Adipose tissue (tissue), 3 donors: ENCODE results near the gene DDX54. TPM values are rescaled to one million over a fixed set of nuclear protein-coding genes. Genes with fewer than 3 reads are reported as not detected.

Experiments
- H3K27ac ChIP-seq: one replicate; pipeline ENCODE4 v1.5.1; 2013; ENCODE audit warnings: low read depth, low read length
- WGBS, 3 donors: extraction: QIAGEN DNeasy Blood & Tissue Kit; methylation state at CpG; one replicate each; pipeline ENCODE4 v1.1.7; 2013; 5-methylcytosine and 5-hydroxymethylcytosine counted together
- polyA plus RNA-seq, 3 donors: library from polyadenylated mRNA; stranded (reverse); fragments of 200-250 nt; gene quantifications; one replicate each; pipeline ENCODE4 v1.2.3, GENCODE V29; 2013
- donor health status: healthy with polysubstance abuse.
- donor health status: Bipolar disorder and iron deficiency.
- donor health status: healthy.

The DDX54 gene
- 10 to 100 TPM; 25.8 to 49.2 (median 38.6) TPM for polyA plus RNA-seq

GRCh38 chr12:113185180-113186032 lies at the start of gene DDX54, which contains the start of gene RITA1:
DDX54 (minus strand) TSS chr12:113185478; CDS start chr12:113185451, 27 bp downstream.
RITA1 (plus strand) TSS chr12:113185721; CDS start chr12:113186747, 1,026 bp downstream.
- H3K27ac ChIP-seq, result peak within 1 kb of the TSS; percentile 83
- 0% methylated on average over 89 of the region's 89 CpGs for WGBS, 3 donors

DNA sequence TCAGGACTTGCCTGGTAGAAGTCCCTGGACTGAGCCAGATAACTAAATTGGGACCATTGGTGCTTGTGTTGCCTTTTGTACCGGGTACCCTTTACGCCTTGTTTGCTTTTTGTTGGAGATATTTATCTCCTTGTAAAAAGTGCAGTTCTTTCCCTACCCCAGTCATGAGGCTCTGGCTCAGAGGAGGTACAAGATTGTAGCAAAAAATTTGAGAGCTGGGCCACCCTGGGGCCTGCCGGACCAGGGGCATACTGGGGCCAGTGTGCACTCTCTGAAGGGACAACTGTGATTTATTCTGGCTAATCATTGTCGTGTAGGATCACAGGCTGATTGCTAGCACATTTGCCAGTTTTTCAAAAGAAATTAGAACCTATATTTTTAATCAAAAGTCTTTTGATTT lies 49.2 kb upstream of the DDX54 start:
- H3K27ac ChIP-seq, result no peak overlapping the region
- 74 to 94% (median 83%) methylated on average over 4 of the region's 4 CpGs for WGBS, 3 donors

DNA sequence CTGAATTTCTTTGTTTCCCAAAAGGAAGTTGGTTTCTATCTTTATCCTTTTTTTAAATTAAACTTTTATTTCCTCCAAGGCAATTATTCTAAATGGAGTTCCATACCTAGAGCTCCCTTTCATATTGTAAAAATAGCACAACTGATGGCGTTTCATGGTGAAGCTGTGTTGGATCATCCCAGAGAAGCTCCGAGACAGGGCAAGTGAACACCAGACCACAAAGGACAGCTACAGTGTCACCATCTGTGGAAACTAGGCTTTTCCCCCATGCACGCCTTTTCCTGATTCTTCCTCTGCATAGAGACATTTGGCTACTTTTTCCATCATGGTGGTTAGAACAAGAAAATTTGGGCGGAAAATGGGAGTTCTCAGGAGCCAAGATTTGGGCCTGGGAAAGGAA lies 48.7 kb upstream of the DDX54 start:
- H3K27ac ChIP-seq, result no peak overlapping the region
- 92 to 96% (median 93%) methylated on average over 4 of the region's 4 CpGs for WGBS, 3 donors

GRCh38 chr12:113232840-113233585 lies 47.7 kb upstream of the DDX54 start:
- 53 to 80% (median 58%) methylated on average over 25 of the region's 25 CpGs for WGBS, 3 donors
- no peak overlapping the region for H3K27ac ChIP-seq

DNA sequence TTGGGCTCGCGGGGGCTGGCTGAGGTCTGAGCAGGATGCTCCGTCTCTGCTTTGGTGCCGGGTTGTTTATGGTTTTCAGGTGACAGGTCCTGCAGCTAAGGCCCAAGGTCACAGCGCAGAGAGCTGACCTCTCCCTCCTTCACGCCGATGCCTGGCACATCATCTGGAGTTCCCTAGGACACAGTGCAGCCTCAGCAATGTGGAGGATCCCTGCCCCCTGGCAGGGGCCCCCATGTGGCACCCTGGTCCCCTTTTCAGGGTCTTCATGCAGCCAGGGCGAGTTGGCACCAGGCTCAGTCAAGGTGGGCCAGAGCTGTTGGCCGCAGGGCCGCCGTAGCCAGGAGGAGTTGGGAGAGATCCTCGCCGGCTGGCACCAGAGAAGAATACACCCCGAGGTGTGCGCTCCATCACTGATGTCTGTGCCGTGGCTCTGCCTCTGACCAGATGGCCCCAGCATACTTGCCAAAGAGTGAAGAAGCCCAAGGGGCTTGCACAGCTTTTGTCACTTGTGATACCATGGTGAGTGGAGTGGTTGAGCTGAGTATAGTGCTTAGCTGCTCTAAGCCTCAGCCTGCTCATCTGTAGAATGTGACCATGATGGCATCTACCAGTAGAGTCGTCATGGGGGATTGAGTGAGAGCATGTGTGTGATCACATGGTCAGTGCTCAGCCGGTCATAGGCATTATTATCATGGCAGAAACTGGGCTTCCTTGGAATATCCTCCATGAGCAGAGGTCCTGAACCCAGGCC lies 47.0 kb upstream of the DDX54 start:
- WGBS, 3 donors, result 75 to 92% (median 90%) methylated on average over 18 of the region's 18 CpGs
- no peak overlapping the region for H3K27ac ChIP-seq

DNA sequence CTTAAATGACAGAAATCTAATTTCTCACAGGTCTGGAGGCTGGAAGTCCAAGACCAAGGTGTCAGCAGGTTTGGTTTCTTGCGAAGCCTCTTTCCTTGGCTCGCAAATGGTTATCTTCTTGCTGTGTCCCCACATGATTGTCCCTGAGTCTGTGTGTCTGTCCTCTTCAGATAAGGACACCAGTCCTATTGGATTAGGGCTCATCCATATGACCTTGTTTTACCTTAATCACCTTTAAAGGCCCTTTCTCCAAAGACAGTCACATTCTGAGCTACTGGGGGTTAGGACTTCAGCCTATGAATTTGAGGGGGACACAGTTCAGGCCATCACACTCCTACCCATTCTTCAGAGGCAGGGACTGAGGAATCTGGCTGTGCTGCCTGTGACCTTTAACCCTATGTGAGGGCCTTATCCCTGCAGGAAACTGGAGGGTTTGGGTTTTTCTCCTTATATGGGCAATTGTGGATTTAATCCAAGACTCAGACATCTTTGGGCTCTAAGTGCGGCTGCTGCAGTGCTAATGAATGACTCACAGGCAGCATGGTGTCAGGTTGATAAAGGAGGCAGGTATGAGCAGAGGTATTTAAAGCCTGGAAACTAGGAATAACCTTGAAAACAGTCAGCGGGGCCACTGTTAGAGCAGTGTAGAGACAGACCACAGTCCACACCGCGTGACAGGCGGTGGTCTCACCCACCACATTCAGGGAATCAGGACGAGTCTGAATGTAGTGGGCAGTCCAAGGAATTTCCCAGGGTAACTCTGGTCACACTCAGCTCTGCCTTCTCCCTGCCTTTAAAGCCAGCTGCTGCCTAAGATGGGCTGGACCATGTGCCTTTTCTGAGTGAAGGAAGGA lies 46.2 kb upstream of the DDX54 start:
- no peak overlapping the region for H3K27ac ChIP-seq
- 73 to 87% (median 84%) methylated on average over 8 of the region's 8 CpGs for WGBS, 3 donors

DNA sequence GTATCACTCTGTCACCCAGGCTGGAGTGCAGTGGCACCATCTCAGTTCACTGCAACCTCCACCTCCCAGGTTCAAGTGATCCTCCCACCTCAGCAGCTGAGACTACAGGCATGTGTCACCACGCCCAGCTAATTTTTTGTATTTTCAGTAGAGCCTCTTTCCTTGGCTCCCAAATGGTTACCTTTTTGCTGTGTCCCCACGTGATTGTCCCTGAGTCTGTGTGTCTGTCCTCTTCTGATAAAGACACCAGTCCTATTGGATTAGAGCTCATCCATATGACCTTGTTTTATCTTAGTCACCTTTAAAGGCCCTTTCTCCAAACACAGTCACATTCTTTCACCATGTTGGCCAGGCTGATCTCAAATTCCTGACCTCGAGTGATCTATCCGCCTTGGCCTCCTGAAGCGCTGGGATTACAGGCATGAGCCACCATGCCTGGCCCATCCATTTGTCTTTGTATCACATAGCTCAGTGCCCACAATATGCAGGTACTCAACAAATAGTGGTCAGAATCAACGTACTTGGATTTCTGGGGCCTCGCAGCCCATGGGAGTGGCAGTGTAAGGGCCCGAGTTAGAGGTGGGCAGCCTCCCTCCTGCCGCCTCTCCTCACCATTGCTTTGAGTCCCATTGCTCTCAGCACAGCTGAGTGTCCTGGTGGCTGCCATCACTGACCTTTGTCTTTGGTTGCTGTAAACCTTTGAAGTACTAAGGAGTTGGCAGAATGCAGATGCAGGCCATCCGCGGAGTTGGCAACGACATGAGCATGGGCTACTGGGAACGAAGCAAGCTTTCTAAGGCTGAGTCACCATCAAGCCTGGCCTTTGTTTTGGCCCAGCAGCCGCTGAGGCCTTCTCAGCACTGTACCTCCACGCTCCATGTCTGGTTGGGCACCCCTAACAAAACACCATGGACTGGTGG lies 45.3 kb upstream of the DDX54 start:
- 88 to 93% (median 89%) methylated on average over 15 of the region's 15 CpGs for WGBS, 3 donors
- H3K27ac ChIP-seq, result no peak overlapping the region

DNA sequence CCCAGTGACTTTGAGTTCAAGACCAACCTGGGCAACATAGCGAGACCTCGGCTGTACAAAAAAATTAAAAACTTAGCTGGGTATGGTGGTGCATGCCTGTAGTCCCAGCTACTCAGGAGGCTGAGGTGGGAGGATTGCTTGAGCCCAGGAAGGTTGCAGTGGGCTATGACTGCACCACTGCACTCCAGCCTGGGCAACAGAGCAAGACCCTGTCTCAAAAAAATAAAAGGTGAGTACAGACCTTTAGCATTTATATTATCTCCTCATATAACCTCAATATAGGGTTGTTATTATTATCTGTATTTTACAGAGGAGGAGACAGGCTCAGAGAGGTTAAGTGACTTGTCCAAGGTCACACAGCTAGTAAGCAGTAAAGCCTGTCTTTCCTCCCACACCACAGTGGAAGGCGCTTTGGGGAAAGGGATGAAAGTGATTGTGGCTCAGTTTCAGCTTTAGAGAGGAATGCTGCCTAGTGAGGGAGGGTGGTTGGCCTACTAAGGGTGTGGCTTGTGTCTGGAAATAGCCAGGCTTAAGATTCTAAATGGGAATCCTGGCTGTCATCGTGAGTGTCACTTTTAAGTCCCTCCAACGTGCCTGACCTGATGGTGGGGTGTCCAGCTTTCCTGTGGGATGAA lies 43.2 kb upstream of the DDX54 start:
- no peak overlapping the region for H3K27ac ChIP-seq
- WGBS, 3 donors, result 65 to 80% (median 79%) methylated on average over 5 of the region's 5 CpGs

DNA sequence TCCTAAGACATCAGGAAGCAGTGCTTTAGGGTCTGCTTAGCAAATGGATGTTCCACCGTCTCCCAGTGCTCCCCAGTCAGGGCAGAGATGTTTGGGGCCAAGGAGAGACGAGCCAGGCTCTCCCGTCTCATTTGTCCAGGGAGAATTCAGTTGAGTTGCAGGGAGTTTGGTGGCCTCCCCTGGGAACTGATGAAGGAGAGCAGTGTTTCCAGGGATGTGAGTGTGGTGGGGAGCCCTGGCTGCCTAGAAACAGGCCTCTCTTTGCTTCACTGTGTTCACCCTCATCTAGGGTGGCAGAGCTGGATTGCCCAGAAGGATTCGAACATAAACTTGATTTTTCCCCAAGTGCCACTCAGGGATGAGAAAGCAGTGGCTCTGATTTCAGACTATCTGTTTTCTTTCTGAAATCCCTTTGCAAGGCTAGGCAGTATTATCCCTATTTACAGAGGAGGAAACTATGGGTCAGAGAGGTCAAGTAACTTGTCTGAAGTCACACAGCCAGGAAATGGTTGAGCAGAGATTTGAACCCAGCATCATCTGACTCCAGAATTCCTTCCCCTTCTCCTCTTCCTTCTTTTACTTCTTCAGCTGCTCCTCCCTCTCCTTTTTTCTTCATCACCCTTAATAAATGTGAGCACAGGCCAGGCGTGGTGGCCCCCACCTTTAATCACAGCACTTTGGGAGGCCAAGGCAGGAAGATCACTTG lies 42.6 kb upstream of the DDX54 start:
- 82 to 92% (median 87%) methylated on average over 5 of the region's 5 CpGs for WGBS, 3 donors
- H3K27ac ChIP-seq, result no peak overlapping the region

DNA sequence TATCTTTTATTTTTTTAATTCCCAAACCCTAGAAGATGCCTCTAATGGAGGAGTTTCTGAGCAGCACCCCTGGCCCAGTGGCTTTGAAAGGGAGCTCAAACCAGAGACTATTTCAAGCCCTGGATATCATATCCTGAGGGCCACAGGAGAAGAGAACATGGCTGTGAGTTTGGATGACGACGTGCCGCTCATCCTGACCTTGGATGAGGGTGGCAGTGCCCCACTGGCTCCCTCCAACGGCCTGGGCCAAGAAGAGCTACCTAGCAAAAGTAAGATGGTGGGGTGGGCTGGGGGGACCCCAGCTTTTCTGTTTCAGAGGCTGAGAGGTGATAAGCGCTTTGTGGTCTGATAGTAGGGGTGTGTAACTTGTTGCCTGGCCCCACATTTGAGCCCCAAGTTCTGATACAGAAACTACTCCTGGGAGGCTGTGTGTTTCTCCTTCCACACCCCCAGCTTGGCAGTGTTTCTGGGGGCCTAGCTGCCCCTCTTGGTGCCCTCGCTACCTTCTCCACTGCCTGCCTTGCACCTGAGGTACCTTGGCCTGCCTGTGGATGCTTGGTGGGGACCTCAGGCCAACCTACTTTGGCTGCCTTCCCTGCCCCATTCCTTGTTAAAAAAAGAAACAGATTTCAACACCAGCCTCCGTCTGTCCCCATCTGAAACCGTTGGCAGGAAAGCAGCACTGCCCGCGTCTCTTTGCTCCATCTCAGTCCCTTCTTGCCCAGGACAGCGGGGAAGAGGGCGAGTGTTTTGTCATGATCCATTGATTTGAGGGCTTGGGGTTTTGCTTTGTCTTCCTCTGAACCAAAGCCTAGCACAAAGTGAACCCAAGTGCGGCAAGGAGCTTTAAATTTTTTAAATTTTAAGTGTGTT lies 41.7 kb upstream of the DDX54 start:
- WGBS, 3 donors, result 65 to 72% (median 72%) methylated on average over 13 of the region's 13 CpGs
- H3K27ac ChIP-seq, result no peak overlapping the region

DNA sequence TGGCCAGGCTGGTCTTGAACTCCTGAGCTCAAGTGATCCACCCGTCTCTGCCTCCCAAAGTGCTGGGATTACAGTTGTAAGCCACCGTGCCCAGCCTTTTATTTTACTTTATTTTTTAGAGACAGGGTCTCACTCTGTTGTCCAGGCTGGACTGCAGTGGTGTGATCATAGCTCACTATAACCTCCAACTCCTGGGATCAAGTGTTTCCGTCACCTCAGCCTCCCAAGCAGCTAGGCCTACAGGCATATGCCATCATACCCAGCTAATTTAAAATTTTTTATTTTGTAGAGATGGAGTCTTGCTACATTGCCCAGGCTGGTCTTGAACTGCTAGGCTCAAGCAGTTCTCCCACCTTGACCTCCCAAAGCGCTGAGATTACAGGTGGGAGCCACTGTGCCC lies 39.7 kb upstream of the DDX54 start:
- 93 to 97% (median 96%) methylated on average over 4 of the region's 4 CpGs for WGBS, 3 donors

DNA sequence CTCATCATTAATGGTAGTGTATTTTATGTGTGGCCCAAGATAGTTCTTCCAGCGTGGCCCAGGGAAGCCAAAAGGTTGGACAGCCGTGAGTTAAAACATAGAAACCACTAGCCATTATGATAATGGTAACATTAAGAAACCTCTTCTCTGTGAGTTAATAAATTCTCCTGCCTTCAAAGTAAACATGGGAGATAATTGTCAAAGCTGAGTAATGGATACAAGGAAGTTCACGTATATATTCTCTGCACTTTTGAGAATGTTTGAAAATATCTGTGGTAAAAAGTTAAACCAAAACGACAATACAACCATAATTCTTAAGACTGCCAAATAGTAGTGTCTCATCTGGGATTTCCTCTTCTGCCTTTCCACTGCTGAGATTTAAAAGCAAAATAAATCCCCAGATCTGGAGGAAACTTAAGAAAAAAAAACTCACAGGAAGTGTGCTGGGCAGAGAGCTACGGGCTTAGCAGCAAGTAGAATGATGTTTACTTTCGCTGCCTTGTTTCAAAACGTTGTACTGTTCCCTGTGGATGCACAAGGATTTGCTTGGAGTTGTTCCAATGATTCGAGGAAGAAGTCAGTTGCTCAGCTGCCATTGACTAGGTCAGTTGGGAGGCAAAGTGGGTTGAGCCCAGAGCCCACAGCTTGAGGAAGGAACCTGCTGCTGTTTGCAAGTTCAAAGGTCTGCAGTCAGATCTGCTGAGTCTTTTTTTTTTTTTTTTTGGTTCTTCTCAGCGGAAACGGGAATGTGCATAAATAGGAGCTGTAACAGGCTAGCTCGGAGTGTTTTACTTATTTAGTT lies 37.7 kb upstream of the DDX54 start:
- H3K27ac ChIP-seq, result no peak overlapping the region
- 9% methylated on average over 11 of the region's 11 CpGs for WGBS, 3 donors

More for the DNA sequence above, 39.7 kb upstream of the DDX54 start:
- H3K27ac ChIP-seq, result no peak overlapping the region

DNA sequence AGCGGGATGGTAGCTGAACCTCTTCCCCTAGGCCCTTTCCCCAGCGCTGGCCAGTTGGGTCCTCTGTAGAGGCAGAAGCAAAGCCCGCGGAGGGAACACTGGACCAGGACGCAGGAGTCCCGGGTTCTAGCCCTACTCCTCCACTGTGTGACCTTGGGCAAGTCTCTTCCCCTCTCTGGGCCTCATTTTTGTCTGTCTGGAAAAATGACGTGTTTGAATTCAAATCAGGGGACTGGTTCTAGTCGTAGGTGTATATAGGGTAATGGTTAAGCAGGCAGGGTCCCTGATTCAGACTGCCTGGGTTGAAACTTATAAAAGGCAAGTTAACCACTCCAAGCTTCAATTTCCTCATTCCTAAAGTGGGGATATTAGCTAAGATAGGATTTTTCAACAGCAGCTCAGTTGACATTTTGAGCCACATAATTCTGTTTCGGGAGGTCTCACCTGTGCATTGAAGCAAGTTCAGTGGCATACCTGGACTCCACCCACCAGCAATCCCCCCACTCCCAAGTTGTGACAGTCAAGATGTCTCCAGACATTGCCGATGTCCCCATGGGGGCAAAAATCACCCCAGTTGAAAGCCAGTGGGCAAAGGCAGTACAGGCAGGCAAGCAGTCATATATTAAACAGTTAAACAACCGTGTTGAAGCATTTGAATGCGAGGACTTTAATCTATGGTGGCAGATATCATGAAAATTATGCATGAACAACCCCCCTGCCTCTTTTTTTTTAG lies 36.9 kb upstream of the DDX54 start:
- 12 to 27% (median 21%) methylated on average over 12 of the region's 12 CpGs for WGBS, 3 donors
- H3K27ac ChIP-seq, result no peak overlapping the region
